HEK293 (cell line): Measurements from ENCODE around the gene CDC14A.

Experiments used
- CTCF ChIP-seq: fragments of 450-650 bp; formaldehyde crosslinking; IDR thresholded peaks from 2 replicates; pipeline ENCODE4 v1.5.1; 2016; ENCODE audit warnings: missing biosample characterization, missing genetic modification characterization
- FEZF1 ChIP-seq: fragments of 450-650 bp; formaldehyde crosslinking; IDR thresholded peaks from 2 replicates; pipeline ENCODE4 v1.5.1; 2016; ENCODE audit warnings: missing biosample characterization, missing genetic modification characterization
- GLI4 ChIP-seq: fragments of 450-650 bp; formaldehyde crosslinking; IDR thresholded peaks from 2 replicates; pipeline ENCODE4 v1.5.1; 2016; ENCODE audit warnings: missing biosample characterization, missing genetic modification characterization
- OVOL3 ChIP-seq: fragments of 450-650 bp; formaldehyde crosslinking; IDR thresholded peaks from 2 replicates; pipeline ENCODE4 v1.5.1; 2016; ENCODE audit warnings: missing biosample characterization, missing genetic modification characterization
- ZNF16 ChIP-seq: fragments of 450-650 bp; formaldehyde crosslinking; IDR thresholded peaks from 2 replicates; pipeline ENCODE4 v1.5.1; 2016; ENCODE audit warnings: low read depth, missing biosample characterization, missing genetic modification characterization
- ZNF274 ChIP-seq, 2 experiments: fragments of 200-500 bp in 1 of 2; fragments of 450-650 bp in 1 of 2; sonication (Bioruptor generic) in 1 of 2; formaldehyde crosslinking in 1 of 2; IDR thresholded peaks; 2 replicates each; pipeline versions ENCODE4 v1.5.1 to v1.6.1; 2014 to 2016; ENCODE audit warnings: borderline replicate concordance in 1 of 2, inconsistent platforms in 1 of 2, low read length in 1 of 2, missing biosample characterization in 1 of 2, missing genetic modification characterization in 1 of 2
- ZNF350 ChIP-seq: fragments of 450-650 bp; formaldehyde crosslinking; IDR thresholded peaks from 2 replicates; pipeline ENCODE4 v1.5.0; 2017; ENCODE audit warnings: missing biosample characterization, mild to moderate bottlenecking, missing genetic modification characterization
- ZNF449 ChIP-seq: fragments of 450-650 bp; formaldehyde crosslinking; IDR thresholded peaks from 2 replicates; pipeline ENCODE4 v1.5.1; 2017; ENCODE audit warnings: missing biosample characterization, mild to moderate bottlenecking, missing genetic modification characterization, moderate library complexity
- ZNF521 ChIP-seq: fragments of 450-650 bp; formaldehyde crosslinking; IDR thresholded peaks from 2 replicates; pipeline ENCODE4 v1.5.1; 2017; ENCODE audit warnings: missing biosample characterization, mild to moderate bottlenecking, missing genetic modification characterization
- ZNF645 ChIP-seq: fragments of 450-650 bp; formaldehyde crosslinking; IDR thresholded peaks from 2 replicates; pipeline ENCODE4; 2016; ENCODE audit warnings: missing biosample characterization, missing genetic modification characterization
- ZNF777 ChIP-seq: fragments of 450-650 bp; formaldehyde crosslinking; IDR thresholded peaks from 2 replicates; pipeline ENCODE4 v1.5.1; 2017; ENCODE audit warnings: missing biosample characterization, missing genetic modification characterization, borderline replicate concordance

GRCh38 chr1:100332331-100332730, 20.0 kb upstream of the CDC14A start:
- no peak for TF ChIP-seq CTCF
- no peak for TF ChIP-seq FEZF1 (tag by site-specific recombination)
- no peak for TF ChIP-seq ZNF274 (IDR thresholded peaks at IDR 0.05; ENCODE audit: low read length)
- no peak for TF ChIP-seq ZNF274 (tag by site-specific recombination; IDR thresholded peaks at IDR 0.05; ENCODE audit: borderline replicate concordance)
- TF ChIP-seq ZNF350 (tag by site-specific recombination): no peak
- TF ChIP-seq ZNF521 (tag by site-specific recombination): no peak
- TF ChIP-seq OVOL3 (tag by site-specific recombination): no peak
- no peak for TF ChIP-seq GLI4 (tag by site-specific recombination)
- TF ChIP-seq ZNF449 (tag by site-specific recombination): no peak
- TF ChIP-seq ZNF645: no peak
- no peak for TF ChIP-seq ZNF777 (tag by site-specific recombination)
- no peak for TF ChIP-seq ZNF16 (tag by site-specific recombination)
